GM18909 (cell line): ENCODE measurements around the gene TMEM52.

Experiments
- ATAC-seq: cut with Tn5 transposase; IDR thresholded peaks from one replicate; pipeline ENCODE4 v1.9.1; 2021; ENCODE audit warnings: mild to moderate bottlenecking; ENCODE audit not compliant: unreplicated experiment, poor library complexity

Gene TMEM52

GRCh38 chr1:1877865-1878436 lies 41.1 kb downstream of the TMEM52 start:
- no peak for ATAC-seq

- no peak for ATAC-seq
Measured at GRCh38 chr1:1876335-1876930, 42.6 kb downstream of the TMEM52 start.

- no peak for ATAC-seq
Measured at GRCh38 chr1:1875932-1876331, 43.1 kb downstream of the TMEM52 start.

GRCh38 chr1:1874901-1875300 lies 44.2 kb downstream of the TMEM52 start:
- ATAC-seq = no peak

GRCh38 chr1:1873186-1873585 lies 45.9 kb downstream of the TMEM52 start:
- ATAC-seq = no peak

- ATAC-seq = no peak
Measured at GRCh38 chr1:1872329-1872994, 46.6 kb downstream of the TMEM52 start.

GRCh38 chr1:1869469-1869868 lies 49.6 kb downstream of the TMEM52 start:
- ATAC-seq = no peak
